HG03097 (cell line): ENCODE results near the gene NUMA1.

Source experiments
- ATAC-seq: cut with Tn5 transposase; IDR thresholded peaks from one replicate; pipeline ENCODE4 v1.9.1; 2021; ENCODE audit not compliant: unreplicated experiment, low FRiP score

Gene NUMA1

GRCh38 chr11:72002841-72003775 lies 77.2 kb downstream of the NUMA1 start:
- ATAC-seq: no peak

GRCh38 chr11:72001834-72002591 lies 78.3 kb downstream of the NUMA1 start:
- ATAC-seq: no peak

DNA sequence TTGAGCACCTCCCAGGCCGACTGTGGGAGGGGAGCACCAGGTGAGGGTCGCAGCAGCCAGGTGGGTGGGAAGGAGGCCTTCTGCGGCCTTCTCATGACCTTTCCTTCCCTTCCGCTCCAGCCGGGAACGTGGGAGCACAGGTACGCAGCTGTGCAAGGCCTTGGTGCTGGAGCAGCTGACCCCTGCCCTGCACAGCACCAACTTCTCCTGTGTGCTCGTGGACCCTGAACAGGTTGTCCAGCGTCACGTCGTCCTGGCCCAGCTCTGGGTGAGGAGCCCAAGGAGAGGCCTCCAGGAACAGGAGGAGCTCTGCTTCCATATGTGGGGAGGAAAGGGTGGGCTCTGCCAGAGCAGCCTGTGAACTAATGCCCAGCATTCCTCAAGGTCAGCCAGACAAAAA lies 79.1 kb downstream of the NUMA1 start:
- no peak for ATAC-seq

DNA sequence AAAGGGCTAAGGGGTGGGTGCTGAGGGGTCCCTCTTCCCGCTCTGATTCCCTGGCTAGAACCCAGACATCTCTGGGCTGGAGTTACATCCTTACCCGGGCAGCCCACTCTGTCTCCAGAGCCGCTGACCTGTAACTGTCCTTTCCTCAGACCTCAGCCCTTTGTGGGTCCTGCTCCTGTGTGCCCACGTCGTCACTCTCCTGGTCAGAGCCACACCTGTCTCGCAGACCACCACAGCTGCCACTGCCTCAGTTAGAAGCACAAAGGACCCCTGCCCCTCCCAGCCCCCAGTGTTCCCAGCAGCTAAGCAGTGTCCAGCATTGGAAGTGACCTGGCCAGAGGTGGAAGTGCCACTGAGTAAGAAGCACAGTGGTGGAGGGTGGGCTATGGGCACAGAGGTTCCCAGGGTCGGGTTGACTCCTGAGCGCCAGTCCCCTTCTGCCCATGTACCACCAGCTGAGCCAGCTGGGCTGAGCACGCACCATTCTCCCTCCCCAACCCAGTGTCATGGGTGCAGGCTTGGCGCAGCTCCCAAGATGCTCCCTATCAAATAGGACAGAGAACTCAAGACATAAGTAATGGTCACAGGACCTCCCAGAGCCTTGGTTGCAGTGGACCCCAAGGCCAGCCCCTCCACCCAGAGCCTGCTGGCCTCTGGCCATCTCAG lies 80.0 kb downstream of the NUMA1 start:
- ATAC-seq: no peak

GRCh38 chr11:71999798-72000197 lies 80.5 kb downstream of the NUMA1 start:
- no peak for ATAC-seq

DNA sequence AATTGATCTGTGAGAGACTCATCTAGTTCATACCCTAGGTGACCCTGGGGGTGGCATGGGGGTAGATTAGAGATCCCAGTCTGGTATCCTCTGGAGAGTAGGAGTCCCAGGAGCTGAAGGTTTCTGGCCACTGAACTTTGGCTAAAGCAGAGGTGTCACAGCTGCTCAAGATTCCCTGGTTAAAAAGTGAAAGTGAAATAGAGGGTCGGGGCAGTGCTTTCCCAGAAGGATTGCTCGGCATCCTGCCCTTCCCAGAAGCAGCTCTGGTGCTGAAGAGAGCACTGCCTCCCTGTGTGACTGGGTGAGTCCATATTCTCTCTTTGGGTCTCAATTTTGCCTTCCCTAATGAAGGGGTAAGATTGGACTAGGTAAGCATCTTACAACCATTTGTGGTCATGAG lies 81.0 kb downstream of the NUMA1 start:
- ATAC-seq: no peak

DNA sequence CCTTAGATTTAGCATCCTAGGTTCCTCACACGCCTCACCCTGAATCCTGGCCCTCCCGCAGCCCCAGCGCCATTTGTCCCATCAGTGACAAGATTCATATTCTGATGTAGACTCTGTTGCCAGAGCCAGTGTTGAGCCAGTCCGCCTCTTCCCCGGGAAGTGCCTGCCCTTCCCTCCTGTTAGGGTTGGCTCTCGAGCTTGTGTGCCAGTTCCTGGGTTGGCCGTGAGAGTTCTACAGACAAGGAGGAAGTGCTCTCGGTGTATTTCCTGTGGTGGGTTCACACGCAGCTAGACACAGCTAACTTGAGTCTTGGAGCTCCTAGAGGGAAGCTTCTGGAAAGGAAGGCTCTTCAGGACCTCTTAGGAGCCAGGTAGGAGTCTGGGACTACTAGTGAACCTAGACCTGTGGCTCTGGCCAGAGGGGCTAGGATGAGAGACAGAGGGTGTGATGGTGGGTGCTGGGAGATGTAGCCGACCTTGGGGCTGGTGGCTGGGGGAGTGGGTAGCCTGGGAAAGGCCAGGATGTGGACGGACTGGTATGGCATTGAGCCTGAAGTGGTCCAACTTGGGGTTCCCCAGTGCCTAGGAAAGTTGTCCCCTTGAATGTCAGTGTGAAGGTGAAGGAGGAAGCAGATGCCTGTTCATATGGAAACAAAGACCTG lies 81.6 kb downstream of the NUMA1 start, which contains the start of gene IL18BP:
Gene IL18BP (plus strand): TSS at position 261 of the 662 bp plus-strand sequence. CDS start 1,076 bp downstream, outside the sequence.
- no peak for ATAC-seq

GRCh38 chr11:71998061-71998460 lies 82.3 kb downstream of the NUMA1 start:
- no peak for ATAC-seq

- ATAC-seq: no peak
Measured at GRCh38 chr11:71997594-71997993, 82.7 kb downstream of the NUMA1 start.

DNA sequence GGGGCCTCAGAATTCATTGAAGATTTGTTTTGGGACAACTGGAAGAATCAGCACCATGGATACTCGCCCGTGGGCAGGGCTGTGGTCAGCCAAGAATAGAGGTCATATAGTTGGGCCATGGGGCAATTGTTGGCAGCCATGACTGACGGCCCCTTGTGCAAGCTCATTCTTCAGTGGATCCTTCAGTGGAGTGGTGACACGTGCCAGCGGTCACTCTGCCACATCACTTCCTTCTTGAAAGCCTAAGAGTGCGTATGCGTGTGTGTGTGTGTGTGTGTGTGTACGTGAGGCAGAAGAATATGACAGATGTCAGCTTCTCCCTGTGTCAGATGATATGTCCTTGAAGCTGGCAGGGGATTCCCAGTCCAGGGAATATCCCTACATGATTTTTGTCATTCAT lies 83.4 kb downstream of the NUMA1 start:
- no peak for ATAC-seq

GRCh38 chr11:71996517-71996916 lies 83.8 kb downstream of the NUMA1 start:
- ATAC-seq: no peak

- ATAC-seq: no peak
Measured at GRCh38 chr11:71995726-71996291, 84.5 kb downstream of the NUMA1 start.

- ATAC-seq: no peak
Measured at GRCh38 chr11:71994786-71995185, 85.6 kb downstream of the NUMA1 start.

- no peak for ATAC-seq
Measured at GRCh38 chr11:71992136-71992730, 88.1 kb downstream of the NUMA1 start.

DNA sequence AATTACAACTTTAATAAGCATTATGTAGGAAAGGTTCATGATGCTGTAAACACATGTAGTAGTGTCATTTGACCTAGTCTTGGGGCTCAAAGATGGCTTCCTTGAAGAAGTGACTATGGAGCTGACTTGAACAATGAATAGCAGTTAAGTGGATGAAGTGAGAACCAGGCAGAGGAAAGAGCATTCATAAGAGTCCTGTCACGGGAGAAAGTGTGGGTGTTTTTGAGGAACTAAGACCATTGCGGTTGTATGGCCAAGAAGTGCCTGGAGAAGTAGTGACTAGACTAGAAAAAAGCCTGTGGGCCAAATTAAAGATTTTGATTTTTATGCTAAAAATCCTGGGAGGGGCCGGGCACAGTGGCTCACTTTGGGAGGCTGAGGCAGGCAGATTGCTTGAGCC lies 88.8 kb downstream of the NUMA1 start:
- peak; percentile 37 for ATAC-seq

DNA sequence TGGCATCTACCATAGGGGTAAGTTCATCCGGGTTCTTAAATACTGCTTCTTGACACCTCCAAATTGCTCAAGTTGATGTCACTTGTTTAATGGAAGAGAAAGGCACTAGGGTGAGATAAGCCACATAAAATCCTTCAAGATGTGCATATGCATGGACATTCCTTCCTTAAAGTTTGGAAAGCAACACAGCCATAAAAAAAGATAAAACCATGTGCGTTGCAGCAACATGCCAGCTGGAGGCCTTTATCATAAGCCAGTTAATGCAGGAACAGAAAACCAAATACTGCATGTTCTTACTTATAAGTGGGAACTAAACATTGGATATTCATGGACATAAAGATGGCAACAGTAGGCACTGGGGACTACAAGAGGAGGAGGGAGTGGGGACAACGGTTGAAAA lies 89.6 kb downstream of the NUMA1 start:
- ATAC-seq: no peak

DNA sequence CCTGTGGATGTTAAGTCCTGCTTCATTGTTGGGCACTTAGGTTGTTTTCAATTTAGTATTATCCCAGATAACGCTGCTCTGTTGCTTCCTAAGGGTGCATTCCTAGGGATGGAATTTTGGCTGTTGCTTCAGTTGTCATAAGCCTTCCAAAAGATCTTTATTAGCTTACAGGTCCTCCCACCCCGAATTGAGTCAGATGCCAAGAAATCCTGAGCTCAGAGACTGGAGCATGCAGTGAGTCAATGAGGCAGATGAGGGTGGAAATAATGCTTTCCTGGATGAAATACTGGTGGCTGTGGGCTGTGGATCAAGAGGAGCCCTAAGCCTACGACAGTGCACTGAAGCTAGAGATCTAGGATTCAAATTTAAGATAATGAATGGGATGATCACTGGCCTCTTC lies 92.3 kb downstream of the NUMA1 start:
- ATAC-seq: no peak

GRCh38 chr11:71987521-71987920 lies 92.8 kb downstream of the NUMA1 start:
- ATAC-seq: no peak

- no peak for ATAC-seq
Measured at GRCh38 chr11:71986131-71986530, 94.2 kb downstream of the NUMA1 start.

- no peak for ATAC-seq
Measured at GRCh38 chr11:71979602-71980001, 100.7 kb downstream of the NUMA1 start.
